Tibial nerve (tissue), 4 donors: Measurements from ENCODE around the gene ASTN1. TPM values are rescaled to one million over a fixed set of nuclear protein-coding genes. Genes with fewer than 3 reads are reported as not detected.

Experiments
- DNase-seq, 2 donors: peaks; one replicate each; pipeline ENCODE4 v3.0.0-alpha.2; 2019; ENCODE audit warnings: low spot score in 2 of 2
- H3K27ac ChIP-seq, 4 donors: fragments of 200-600 bp; sonication (generic) in 3 of 4; one replicate each; pipeline ENCODE4 v1.5.1; 2017 to 2019; ENCODE audit warnings: mild to moderate bottlenecking in 1 of 4
- H3K27me3 ChIP-seq, 2 donors: fragments of 200-600 bp; sonication (generic) in 1 of 2; one replicate each; pipeline versions ENCODE4 v1.5.1 to v1.6.0; 2017 to 2019
- H3K36me3 ChIP-seq, 3 donors: fragments of 200-600 bp; sonication (generic); one replicate each; pipeline ENCODE4 v1.5.1; 2018 to 2019
- H3K4me1 ChIP-seq, 4 donors: fragments of 200-600 bp; sonication (generic) in 3 of 4; one replicate each; pipeline ENCODE4 v1.5.1; 2017 to 2019
- H3K4me3 ChIP-seq, 4 donors: fragments of 200-600 bp; sonication (generic) in 3 of 4; one replicate each; pipeline ENCODE4 v1.5.1; 2017 to 2019; ENCODE audit warnings: mild to moderate bottlenecking in 1 of 4, moderate library complexity in 1 of 4
- H3K9me3 ChIP-seq, 4 donors: fragments of 200-600 bp; sonication (generic) in 3 of 4; one replicate each; pipeline ENCODE4 v1.5.1; 2017 to 2019
- EP300 ChIP-seq, 2 donors: sonication (generic); formaldehyde crosslinking; IDR thresholded peaks; one replicate each; pipeline ENCODE4 v1.6.1; 2017; ENCODE audit warnings: antibody characterized with exemption in 2 of 2, mild to moderate bottlenecking in 1 of 2
- POLR2A ChIP-seq, 2 donors: fragments of 450-650 bp; IDR thresholded peaks; one replicate each; pipeline ENCODE4 v1.6.1; 2017; ENCODE audit warnings: antibody characterized with exemption in 2 of 2, mild to moderate bottlenecking in 2 of 2, moderate library complexity in 2 of 2
- WGBS, 2 donors: methylation state at CpG; one replicate each; pipeline ENCODE4 v1.1.5; 2018; 5-methylcytosine and 5-hydroxymethylcytosine counted together
- total RNA-seq, 4 donors: library from RNA; depleted of rRNA; stranded (reverse); fragments of >200 nt; gene quantifications; one replicate each; pipeline ENCODE4 v1.1.0, GENCODE V29; 2016
- TF ChIP-seq, protein P1 (sequence below), 5 experiments: fragments of 200-600 bp in 3 of 5; fragments of 450-650 bp in 2 of 5; sonication (generic) in 3 of 5; IDR thresholded peaks; one replicate each; pipeline ENCODE4 v1.5.1; 2016 to 2019; ENCODE audit warnings: antibody characterized with exemption in 5 of 5, mild to moderate bottlenecking in 3 of 5, moderate library complexity in 2 of 5

ASTN1 gene
- total RNA-seq, 4 donors from 2014 or later, result 0.30 to 0.63 TPM; not detected in 2

DNA sequence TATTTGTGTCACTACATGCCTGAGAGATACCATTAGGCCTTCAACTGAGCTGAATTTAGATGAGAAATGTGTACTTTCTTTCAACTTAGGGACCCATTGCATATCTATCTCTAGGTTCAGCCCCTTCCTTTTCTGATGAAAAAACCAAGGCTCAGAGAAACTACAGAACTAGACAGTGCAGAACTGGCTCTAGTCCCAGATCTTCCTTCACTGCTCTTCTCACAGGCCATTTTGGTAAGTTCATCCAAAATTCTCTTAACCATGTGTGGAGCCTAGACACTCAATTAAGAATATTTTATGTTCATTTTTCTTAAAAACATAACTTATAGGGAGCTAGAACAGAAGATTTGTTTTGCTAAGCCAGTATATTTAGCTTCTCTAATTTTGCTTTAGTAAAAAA, 128.9 kb downstream of the ASTN1 start:
- H3K4me3 ChIP-seq, result no peak overlapping the region
- TF ChIP-seq POLR2A (IDR thresholded peaks at IDR 0.05) (no peak), EP300 (IDR thresholded peaks at IDR 0.05) (no peak)
- TF ChIP-seq, protein P1, sequence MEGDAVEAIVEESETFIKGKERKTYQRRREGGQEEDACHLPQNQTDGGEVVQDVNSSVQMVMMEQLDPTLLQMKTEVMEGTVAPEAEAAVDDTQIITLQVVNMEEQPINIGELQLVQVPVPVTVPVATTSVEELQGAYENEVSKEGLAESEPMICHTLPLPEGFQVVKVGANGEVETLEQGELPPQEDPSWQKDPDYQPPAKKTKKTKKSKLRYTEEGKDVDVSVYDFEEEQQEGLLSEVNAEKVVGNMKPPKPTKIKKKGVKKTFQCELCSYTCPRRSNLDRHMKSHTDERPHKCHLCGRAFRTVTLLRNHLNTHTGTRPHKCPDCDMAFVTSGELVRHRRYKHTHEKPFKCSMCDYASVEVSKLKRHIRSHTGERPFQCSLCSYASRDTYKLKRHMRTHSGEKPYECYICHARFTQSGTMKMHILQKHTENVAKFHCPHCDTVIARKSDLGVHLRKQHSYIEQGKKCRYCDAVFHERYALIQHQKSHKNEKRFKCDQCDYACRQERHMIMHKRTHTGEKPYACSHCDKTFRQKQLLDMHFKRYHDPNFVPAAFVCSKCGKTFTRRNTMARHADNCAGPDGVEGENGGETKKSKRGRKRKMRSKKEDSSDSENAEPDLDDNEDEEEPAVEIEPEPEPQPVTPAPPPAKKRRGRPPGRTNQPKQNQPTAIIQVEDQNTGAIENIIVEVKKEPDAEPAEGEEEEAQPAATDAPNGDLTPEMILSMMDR (IDR thresholded peaks at IDR 0.05), result no peak
- H3K36me3 ChIP-seq, result no peaks in the 10 kb centered on the region
- H3K4me1 ChIP-seq, result no peaks in the 10 kb centered on the region
- H3K9me3 ChIP-seq, result no peaks in the 10 kb centered on the region
- no peak overlapping the region for H3K27ac ChIP-seq
- DNase-seq, result no peak
- no peaks in the 10 kb centered on the region for H3K27me3 ChIP-seq

DNA sequence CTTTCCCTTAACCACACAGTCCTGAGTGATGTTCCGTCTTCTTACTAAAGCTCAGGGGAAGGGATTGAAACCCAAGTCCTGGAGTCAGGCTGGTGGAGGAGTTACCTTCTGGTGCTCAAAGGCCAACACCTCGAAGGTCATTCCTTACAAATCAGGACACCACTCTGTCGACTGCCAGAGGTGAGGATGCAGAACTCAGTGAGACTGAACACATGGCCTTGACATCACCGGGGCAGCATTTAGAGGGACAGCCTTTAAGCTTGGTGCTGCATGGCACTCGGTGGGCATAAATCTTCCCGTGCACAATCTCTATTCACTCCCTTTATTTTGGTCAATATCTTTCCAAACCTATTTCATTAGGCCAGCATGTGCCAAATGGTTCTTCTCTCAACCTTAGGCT, 130.9 kb downstream of the ASTN1 start:
- Histone ChIP-seq H3K4me1 (no peaks in the 10 kb centered on the region), H3K36me3 (no peaks in the 10 kb centered on the region), H3K27me3 (no peaks in the 10 kb centered on the region), H3K27ac (no peak overlapping the region), H3K4me3 (no peak overlapping the region), H3K9me3 (no peaks in the 10 kb centered on the region)
- 76 to 82% methylated on average over 6 of the region's 6 CpGs for WGBS, 2 donors
- TF ChIP-seq EP300 (IDR thresholded peaks at IDR 0.05), result no peak
- no peak for DNase-seq

GRCh38 chr1:177032434-177032833, 132.1 kb downstream of the ASTN1 start:
- no peak for DNase-seq
- no peaks in the 10 kb centered on the region for H3K4me1 ChIP-seq
- no peaks in the 10 kb centered on the region for H3K36me3 ChIP-seq
- TF ChIP-seq POLR2A (IDR thresholded peaks at IDR 0.05) (no peak), EP300 (IDR thresholded peaks at IDR 0.05) (no peak)
- TF ChIP-seq, protein P1 (IDR thresholded peaks at IDR 0.05), result no peak
- H3K27ac ChIP-seq, result no peak overlapping the region
- no peaks in the 10 kb centered on the region for H3K9me3 ChIP-seq
- H3K27me3 ChIP-seq, result no peaks in the 10 kb centered on the region
- 89 to 93% methylated on average over 10 to 22 of the region's 22 CpGs for WGBS, 2 donors
- H3K4me3 ChIP-seq, result no peak overlapping the region

DNA sequence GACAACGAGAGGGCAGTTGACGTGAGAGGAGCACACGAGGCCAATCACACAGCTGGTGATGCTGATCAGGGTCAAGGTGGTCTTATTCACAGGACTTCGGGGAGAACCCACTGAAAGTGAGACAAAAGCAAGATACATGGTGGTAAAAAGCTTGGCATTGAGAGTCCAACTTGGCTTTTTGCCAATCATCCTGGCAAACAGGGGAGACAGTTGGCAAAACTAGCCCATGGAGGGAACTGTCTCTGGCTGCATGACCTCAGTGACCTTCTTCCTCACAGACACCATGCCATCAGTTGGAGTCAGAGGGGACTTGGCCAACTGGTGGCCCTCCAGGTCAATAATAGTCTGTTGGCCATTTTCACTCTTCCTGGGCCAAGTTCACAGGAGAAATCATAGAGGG, 139.9 kb downstream of the ASTN1 start:
- Histone ChIP-seq H3K36me3 (no peaks in the 10 kb centered on the region), H3K9me3 (no peaks in the 10 kb centered on the region), H3K27ac (no peak overlapping the region), H3K4me3 (no peak overlapping the region), H3K4me1 (no peaks in the 10 kb centered on the region), H3K27me3 (no peaks in the 10 kb centered on the region)
- WGBS, 2 donors, result 85 to 92% methylated on average over 4 of the region's 4 CpGs
- TF ChIP-seq, protein P1 (IDR thresholded peaks at IDR 0.05), result no peak
- TF ChIP-seq EP300 (IDR thresholded peaks at IDR 0.05) (no peak), POLR2A (IDR thresholded peaks at IDR 0.05) (no peak)
- no peak for DNase-seq

DNA sequence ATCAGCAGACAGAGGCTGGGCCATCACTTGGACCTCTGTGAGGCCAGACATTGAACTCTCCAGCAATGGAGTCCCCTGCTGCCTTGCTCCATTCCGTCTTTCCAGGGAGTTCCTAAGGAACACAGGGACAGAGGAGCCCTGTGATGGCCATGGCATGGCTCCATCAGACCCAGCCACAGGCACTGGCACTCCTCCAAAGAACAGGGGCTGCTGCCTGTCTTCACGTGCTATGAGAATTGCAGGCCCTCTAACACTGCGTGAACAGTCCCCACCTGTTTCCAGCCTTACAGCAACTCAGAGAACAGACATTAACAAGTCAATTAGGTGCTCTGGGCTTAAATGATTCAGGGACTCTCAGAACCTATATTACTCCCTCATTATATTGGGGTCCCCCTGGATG, 140.8 kb downstream of the ASTN1 start:
- 40 to 67% methylated on average over 3 of the region's 3 CpGs for WGBS, 2 donors
- Histone ChIP-seq H3K9me3 (no peaks in the 10 kb centered on the region), H3K27ac (no peak overlapping the region), H3K4me1 (no peaks in the 10 kb centered on the region), H3K4me3 (no peak overlapping the region), H3K27me3 (no peaks in the 10 kb centered on the region), H3K36me3 (no peaks in the 10 kb centered on the region)
- DNase-seq, result no peak
- TF ChIP-seq POLR2A (IDR thresholded peaks at IDR 0.05) (no peak), EP300 (IDR thresholded peaks at IDR 0.05) (no peak)
- TF ChIP-seq, protein P1 (IDR thresholded peaks at IDR 0.05), result no peak

DNA sequence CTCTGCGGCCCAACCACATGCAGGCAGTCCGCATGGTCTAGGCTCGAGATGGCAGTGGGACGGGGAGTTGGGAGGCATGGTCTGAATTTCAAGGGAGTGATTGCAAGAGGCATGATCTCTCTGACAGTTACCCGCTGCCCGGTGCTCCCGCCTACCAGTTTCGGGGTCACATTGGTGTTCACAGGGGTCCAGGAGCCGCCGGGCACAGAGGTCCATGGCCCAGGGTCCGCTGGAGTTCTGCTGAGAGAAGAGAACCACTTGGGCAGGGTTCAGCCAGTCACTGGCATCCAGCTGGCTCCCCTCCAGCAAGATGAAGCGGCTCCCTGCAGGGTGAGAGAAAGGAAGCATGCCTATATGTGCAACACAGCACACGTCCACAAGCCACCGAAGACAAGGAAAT, 141.3 kb downstream of the ASTN1 start:
- no peak for DNase-seq
- no peaks in the 10 kb centered on the region for H3K27me3 ChIP-seq
- 90 to 94% methylated on average over 14 of the region's 14 CpGs for WGBS, 2 donors

More for the DNA sequence above, 141.3 kb downstream of the ASTN1 start:
- Histone ChIP-seq H3K9me3 (no peaks in the 10 kb centered on the region), H3K4me1 (no peaks in the 10 kb centered on the region), H3K36me3 (no peaks in the 10 kb centered on the region), H3K4me3 (no peak overlapping the region), H3K27ac (no peak overlapping the region)
- TF ChIP-seq, protein P1 (IDR thresholded peaks at IDR 0.05), result no peak
- no peak for TF ChIP-seq POLR2A (IDR thresholded peaks at IDR 0.05)
- no peak for TF ChIP-seq EP300 (IDR thresholded peaks at IDR 0.05)
